Neutrophil (primary cell): ENCODE measurements around the gene ABCC3.

Experiments used
- H3K27ac ChIP-seq: fragments of 200-600 bp; sonication (generic); 2 replicates; pipeline ENCODE4 v1.5.1; 2016; ENCODE audit warnings: mild to moderate bottlenecking, moderate library complexity
- H3K27me3 ChIP-seq: fragments of 200-600 bp; sonication (generic); 2 replicates; pipeline ENCODE4 v1.6.0; 2016; ENCODE audit warnings: mild to moderate bottlenecking
- H3K36me3 ChIP-seq: fragments of 200-600 bp; sonication (generic); 2 replicates; pipeline ENCODE4 v1.5.1; 2017
- H3K4me1 ChIP-seq, 2 experiments: fragments of 200-600 bp in 1 of 2; sonication (generic) in 1 of 2; 1 replicate in 1 of 2; 2 replicates in 1 of 2; pipeline versions ENCODE4 v1.5.1 to v1.6.1; 2013 to 2016; ENCODE audit warnings: low read depth in 1 of 2, low read length in 1 of 2, mild to moderate bottlenecking in 1 of 2, moderate library complexity in 1 of 2; ENCODE audit not compliant: control insufficient read depth in 1 of 2, insufficient read depth in 1 of 2
- H3K4me3 ChIP-seq, 2 experiments: fragments of 200-600 bp in 1 of 2; sonication (generic) in 1 of 2; 1 replicate in 1 of 2; 2 replicates in 1 of 2; pipeline ENCODE4 v1.5.1; 2013 to 2016; ENCODE audit warnings: low read depth in 1 of 2, low read length in 1 of 2, mild to moderate bottlenecking in 1 of 2, moderate library complexity in 1 of 2
- H3K9me3 ChIP-seq: fragments of 200-600 bp; sonication (generic); 2 replicates; pipeline ENCODE4 v1.5.1; 2016
- CTCF ChIP-seq: fragments of 200-600 bp; sonication (generic); IDR thresholded peaks from 2 replicates; pipeline ENCODE4 v1.5.1; 2016; ENCODE audit warnings: antibody characterized with exemption

ABCC3 gene

GRCh38 chr17:50634224-50634914, at the start of gene ABCC3:
Gene ABCC3 (plus strand): TSS chr17:50634881. CDS start chr17:50634937, 56 bp downstream.
- H3K27me3 ChIP-seq, result peaks cover 90% of the 10 kb centered on the region
- no peaks in the 10 kb centered on the region for H3K9me3 ChIP-seq
- no peak within 1 kb of the TSS for H3K4me3 ChIP-seq
- peaks cover 2 to 12% of the 10 kb centered on the region in 2 experiments for H3K4me1 ChIP-seq
- TF ChIP-seq CTCF, result no peak
- no peaks in the 10 kb centered on the region for H3K36me3 ChIP-seq
- H3K27ac ChIP-seq, result no peak within 1 kb of the TSS

DNA sequence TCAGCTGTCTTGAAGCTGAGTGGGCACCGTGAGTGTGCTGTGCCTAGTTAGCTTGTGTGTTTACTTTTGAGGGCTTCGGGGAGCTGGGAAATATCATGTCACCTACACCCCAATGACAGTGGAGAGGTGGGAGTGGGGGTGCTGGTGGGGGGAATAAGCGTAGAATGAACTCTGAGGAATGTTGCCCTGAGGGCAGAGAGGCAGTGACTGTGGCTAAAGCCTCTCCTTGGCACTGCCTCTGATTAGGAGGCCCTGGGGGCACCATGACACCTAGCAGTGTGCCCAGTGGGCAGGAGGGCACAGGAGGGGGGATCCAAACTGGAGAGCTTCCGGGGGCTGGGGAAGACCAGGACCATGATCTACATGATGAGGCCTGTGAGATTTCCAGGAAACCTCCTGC, 49.3 kb upstream of the ABCC3 start:
- Histone ChIP-seq H3K9me3 (no peaks in the 10 kb centered on the region), H3K4me3 (no peak overlapping the region), H3K4me1 (no peaks in the 10 kb centered on the region), H3K27me3 (peaks cover 21% of the 10 kb centered on the region), H3K27ac (no peak overlapping the region), H3K36me3 (no peaks in the 10 kb centered on the region)
- no peak for TF ChIP-seq CTCF

DNA sequence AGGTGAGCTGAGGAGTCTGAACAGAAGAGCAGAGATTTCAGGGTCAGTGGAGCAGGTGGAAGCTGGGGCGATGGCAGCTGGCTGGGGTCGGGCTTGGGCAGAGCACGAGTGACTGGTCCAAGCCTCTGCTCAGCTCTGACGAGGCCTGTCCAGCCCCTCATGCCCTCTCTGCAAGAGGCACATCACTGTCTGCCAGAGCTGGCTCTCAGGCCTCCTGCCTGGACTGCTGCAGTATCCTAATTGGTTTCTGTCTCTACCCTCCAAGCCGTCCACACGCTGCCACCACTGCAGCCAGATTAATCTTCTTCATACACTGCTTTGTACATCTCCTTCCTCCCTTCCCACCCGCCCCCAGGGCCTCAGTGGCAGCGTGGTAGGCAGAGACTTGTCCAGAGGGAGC, 48.8 kb upstream of the ABCC3 start:
- H3K9me3 ChIP-seq, result no peaks in the 10 kb centered on the region
- no peaks in the 10 kb centered on the region for H3K36me3 ChIP-seq
- peaks cover 21% of the 10 kb centered on the region for H3K27me3 ChIP-seq
- no peak overlapping the region for H3K27ac ChIP-seq
- H3K4me1 ChIP-seq, result no peaks in the 10 kb centered on the region
- no peak overlapping the region for H3K4me3 ChIP-seq
- no peak for TF ChIP-seq CTCF

DNA sequence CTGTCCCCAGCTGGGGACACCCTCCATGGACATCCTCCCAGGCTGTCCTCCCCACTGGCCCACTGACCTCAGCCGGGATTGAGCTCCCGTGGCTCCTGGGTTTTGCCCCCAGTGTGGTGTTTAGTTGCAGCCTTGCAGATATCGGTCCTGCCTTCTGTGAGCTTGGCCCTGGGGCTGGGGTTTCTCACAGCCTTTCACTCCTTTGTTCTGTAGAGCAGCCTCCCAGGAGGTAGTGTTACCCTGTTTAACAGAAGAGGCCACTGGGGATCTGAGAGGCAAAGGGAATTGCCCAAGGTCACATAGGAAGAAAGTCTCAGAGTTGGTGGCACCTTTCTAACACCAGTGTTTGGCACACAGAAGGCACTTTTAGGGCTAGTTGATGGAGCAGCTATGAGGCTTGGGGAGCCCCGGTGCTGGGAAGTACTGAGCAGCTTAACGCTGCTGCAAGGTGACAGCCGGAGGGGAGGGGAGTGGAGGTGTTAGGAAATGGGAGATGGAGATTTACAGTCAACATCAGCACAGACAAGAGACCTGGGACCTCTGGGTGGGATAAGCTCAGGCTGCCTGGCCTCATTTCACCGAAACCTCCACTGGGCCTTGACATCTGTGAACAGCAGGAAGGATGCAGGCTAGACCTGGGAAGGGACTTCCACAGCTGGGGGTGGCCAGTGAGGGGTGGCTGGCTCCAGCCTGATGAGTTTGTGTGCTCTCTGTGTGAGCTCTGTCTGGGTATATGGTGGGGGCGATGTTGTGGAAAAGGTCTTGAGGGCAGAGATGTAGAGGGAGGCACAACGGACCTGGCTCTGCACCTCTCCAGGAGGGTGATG, 48.0 kb upstream of the ABCC3 start:
- peaks cover 21% of the 10 kb centered on the region for H3K27me3 ChIP-seq

GRCh38 chr17:50587571-50587970, 47.1 kb upstream of the ABCC3 start:
- Histone ChIP-seq H3K36me3 (no peaks in the 10 kb centered on the region), H3K9me3 (no peaks in the 10 kb centered on the region), H3K4me1 (no peaks in the 10 kb centered on the region), H3K27ac (no peak overlapping the region), H3K27me3 (peaks cover 14% of the 10 kb centered on the region), H3K4me3 (no peak overlapping the region)
- no peak for TF ChIP-seq CTCF

More for the DNA sequence above, 48.0 kb upstream of the ABCC3 start:
- no peaks in the 10 kb centered on the region for H3K9me3 ChIP-seq
- no peaks in the 10 kb centered on the region for H3K36me3 ChIP-seq
- no peak overlapping the region for H3K27ac ChIP-seq
- TF ChIP-seq CTCF, result no peak
- no peaks in the 10 kb centered on the region for H3K4me1 ChIP-seq
- no peak overlapping the region for H3K4me3 ChIP-seq
